HG02678 (cell line): ENCODE measurements around the gene C17orf67.
"Not testable (repeated sequence)": the region's sequence is repeated elsewhere in the genome, so short reads cannot be mapped to it uniquely, and the experiment has no call there.

Experiments
- ATAC-seq: cut with Tn5 transposase; IDR thresholded peaks from one replicate; pipeline ENCODE4 v1.9.1; 2021; ENCODE audit warnings: mild to moderate bottlenecking, moderate library complexity; ENCODE audit not compliant: unreplicated experiment

The C17orf67 gene

DNA sequence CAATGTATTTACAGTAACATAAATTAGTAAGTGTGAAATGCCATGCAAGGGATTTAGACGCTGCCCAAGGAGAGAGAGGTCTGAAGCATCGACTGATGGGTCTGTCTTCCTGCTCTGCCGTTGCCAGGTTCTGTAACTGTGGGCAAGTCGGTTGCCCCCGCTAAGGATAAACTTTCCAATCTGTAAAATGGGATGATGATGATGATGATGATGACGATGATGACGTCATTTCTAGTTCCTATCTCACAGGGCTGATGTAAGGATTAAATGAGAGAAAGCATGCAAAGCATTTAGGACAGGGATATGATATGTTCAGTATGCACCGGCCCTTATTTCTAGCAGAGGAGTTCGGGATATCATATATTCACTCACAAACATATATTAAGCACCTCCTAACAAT is 54.8 kb downstream of the C17orf67 start:
- ATAC-seq, result no peak

DNA sequence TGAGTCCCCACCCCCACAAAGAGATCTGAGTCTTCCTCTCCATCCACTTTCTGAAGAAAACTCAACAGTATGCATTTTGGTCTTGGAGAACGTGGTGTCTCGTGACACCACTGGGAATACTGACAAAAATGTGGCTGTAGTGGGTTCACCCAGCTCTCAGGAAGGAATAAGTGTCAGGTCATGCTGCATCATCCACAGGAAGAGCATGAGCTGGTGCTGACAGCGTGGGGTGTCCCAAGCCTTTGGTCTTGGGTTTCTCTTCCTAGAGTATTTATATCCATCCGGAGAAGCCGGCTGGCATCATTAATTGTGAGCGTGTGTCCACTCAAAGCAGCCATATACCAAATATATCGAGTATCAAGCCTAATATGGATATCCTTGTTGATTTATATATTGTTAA is 55.9 kb downstream of the C17orf67 start:
- ATAC-seq, result no peak

DNA sequence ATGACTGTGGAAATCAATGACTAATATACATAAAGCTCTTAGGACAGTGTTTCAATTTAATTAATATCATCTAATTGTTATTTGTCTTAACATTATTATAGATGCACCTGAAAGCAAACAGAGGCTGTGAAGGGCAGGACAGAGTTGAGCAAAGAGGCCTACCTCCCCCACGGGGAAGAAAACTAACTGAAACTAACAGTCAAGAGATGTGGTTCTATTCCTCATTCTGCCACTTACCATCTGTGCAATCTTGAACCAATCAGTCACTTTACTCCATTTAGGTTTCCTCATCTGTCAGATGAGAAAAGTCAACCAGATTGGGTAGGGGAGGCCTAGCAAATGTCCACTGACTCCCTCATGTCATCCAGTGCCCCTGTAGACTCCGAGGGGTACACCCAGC is 59.1 kb downstream of the C17orf67 start:
- no peak for ATAC-seq

DNA sequence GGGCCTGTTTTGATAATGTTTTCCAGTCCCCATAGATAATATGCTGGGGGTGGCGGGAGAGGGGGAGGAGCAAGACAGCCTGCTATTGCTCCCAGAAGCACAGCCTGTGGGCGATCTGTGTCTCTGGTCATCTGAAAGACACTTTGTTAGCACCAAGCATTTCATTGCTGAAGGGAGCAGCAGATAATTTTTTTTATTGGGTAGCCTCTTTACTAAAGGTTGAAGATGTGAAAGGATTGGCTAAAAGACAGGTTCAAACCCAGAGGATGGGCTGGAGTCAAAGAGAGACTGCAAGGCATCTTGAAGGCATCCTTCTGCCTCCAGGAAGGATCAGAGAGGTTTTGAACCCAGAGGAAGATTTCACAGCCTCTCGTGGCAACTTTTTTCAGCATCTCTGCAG is 60.6 kb downstream of the C17orf67 start:
- ATAC-seq, result no peak

DNA sequence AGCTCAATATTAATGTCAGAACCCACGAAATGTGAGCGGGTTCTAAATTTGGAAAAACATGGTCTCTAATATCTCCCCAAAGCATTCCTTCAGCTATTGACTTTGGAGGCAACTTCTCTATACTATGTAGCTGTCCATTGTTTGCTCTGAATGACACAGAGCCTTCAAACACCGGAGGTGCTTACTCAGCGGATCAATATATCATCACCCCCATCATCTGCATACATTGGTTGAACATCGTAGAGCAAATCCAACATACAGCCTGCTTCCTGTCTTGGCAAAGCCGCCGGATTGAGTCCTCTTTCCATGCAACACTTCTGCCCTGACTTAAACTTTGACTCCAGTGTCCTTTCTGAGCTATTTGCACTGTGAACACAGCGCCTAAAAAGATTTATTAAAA is 61.3 kb downstream of the C17orf67 start:
- ATAC-seq, result no peak

DNA sequence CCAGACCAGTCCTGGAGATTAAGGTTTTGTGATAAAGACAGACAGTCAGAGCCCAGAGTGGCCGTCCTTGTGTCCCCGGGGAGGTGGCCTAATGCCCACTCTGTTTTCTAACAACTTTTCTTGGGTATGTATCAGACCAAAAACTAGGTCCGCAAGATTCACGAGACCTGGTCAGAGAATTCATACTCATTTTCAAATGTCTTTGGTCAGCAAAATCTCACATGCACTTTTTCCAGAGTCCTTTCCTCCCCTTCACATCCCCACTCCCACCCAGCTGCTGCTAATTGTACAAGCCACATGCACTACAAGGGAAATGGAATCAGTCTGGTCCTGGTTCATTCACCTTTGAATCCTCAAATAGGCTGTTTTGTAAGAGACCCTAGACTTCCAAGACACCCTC is 61.7 kb downstream of the C17orf67 start:
- ATAC-seq, result no peak

DNA sequence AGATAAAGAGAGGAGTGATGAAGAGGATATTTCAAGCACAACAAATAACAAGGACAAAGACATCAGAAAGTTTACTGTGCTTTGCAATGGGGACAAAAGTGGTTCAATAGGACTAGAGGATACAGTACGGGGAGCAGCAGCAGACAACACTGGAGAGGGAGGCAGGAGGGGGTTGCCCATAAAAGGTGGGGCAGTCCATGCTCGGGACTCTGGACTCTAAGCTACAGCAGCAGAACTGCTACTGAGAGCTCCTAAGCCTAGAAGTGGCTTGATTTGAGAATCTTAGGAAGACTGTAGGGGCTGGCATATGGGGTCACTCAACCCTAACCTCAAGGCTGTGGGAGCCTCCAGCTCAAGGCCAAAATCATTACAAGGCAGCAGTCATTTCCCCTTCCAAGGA is 62.2 kb downstream of the C17orf67 start:
- no peak for ATAC-seq

DNA sequence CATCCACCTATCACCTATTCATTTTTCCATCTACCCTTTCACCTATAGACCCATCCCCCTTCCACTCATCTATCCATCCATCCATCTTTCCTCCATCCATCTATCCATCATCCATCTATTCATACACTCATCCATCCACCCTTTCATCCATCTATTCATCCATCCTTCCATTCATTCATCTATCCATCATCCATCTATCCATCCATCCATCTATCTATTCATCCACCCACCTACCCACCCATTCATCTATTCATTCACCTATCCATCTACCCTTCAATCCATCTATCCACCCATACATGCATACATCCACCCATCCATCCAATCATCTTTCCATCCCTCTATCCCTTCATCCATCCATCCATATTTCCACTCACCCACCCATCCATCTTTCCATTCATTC is 63.3 kb downstream of the C17orf67 start:
- ATAC-seq, result no peak

DNA sequence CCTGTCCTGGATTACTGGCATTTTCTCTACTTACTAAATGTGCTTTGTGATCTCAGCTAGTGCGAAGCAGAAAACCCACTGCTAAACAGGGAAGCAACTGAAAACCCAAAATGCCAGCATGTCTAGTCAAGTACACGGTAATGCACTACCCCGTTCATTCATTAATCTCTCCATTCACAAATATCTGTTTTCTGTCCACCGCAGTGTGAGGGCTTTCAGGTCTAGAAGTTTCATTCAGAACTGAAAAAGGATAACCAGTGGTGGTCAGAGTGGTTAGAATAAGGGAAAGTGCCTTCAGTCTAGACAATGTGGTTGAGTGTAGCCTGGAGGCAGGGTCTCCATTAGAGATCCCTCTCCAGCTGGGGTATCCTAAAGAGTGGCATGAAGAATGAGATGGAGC is 68.3 kb downstream of the C17orf67 start:
- ATAC-seq, result no peak

DNA sequence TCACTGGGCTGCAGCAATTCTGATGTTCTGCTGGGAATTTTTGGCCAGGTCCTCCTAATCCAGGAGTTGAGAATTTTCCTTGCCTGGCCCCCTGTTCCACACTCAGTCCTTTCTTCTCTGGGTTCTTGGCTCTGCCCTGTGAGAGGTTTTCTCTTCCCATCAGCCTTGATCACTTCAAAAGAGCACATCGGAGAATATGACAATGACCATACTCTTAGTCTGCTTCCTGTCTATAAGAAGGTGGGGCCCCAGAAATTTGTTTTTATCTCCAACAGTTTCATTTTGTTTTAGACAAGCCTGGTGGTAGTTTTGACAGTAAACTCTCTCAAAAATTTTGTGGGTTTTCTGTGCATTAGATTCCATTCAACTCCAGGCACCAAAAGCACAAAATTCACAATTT is 70.7 kb downstream of the C17orf67 start:
- no peak for ATAC-seq

DNA sequence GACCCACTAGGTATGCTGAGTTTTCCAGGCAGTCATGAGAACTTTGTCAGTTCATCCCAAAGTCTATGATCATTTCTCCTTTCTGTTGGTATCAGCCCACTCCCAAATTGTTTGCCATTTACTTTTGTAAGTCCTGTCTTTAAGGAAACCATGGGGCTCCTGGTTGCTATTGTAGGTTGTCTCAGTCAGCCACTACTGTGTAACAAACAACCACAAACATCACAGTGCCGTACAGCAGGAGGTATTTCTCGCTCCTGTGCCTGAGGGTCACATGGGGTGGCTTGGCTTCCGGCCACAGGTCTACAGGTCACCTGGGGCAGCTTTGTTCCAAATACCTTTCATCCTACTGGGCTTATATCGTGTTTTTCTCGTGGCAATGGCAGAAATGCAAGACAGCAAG is 71.6 kb downstream of the C17orf67 start:
- no peak for ATAC-seq

DNA sequence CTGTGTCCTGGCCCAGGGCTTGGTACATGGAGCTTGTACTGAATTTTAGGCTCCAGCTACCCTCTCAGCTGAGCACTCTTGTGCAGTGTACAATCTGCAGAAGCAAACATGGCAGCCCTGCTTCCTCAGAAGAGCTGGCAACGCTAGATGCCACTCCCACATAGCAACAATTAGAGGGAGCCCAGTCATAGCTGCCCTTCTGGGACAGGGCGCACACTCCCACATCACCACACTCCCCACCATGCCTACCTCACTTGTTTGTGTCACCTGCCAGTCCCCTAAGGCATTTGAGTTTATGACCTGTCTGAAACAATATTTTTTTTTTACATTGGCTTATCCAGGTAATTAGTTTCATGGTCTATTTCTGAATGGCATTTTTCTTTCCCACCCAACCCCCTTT is 72.3 kb downstream of the C17orf67 start:
- ATAC-seq, result no peak

DNA sequence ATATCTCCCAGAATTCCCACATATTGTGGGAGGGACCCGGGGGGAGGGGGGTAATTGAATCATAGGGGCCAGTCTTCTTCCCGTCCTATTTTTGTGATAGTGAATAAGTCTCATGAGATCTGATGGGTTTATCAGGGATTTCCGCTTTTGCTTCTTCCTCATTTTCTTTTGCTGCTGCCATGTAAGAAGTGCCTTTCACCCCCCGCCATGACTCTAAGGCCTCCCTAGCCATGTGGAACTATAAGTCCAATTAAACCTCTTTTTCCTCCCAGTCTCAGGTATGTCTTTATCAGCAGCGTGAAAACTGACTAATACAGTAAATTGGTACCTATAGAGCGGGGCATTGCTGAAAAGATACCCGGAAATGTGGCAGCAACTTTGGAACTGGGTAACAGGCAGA is 76.1 kb downstream of the C17orf67 start:
- not testable (repeated sequence) for ATAC-seq

DNA sequence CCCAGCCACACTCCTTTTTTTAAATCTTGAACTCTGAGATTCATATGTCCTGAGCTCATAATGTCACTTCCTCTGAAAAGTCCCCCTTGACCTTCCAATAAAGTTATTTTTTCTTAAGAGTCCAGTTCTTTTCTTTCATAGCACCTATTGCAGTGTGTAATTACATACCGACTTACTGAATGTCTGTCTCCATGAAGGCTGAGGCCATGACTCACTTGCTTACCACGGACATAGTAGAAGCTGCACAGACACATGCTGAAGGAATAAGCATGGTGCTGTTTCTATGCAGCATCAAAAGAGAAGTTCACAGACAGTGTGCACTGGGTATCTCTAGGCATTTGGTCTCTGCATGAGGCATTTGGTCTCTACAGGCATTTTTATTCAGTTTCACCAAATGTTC is 77.2 kb downstream of the C17orf67 start:
- ATAC-seq, result no peak

DNA sequence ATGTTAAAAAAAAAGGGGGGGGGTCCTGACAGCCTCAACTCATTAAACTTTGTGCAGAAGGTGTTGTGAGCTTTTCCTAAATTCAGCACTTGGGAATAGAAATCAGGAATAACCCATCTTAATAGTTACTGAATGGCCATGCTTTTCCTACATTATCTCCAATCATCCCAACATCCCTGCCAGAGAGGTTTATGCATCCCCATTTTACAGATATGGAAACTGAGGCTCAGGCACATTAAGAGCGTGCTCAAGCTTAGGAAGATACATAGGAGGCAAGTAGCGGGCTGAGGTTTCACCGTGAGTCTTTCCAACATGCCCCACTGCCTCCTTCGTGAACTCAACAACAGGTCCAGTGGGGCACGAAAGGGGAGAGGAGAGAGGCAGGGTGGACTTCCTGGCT is 78.4 kb downstream of the C17orf67 start:
- no peak for ATAC-seq

DNA sequence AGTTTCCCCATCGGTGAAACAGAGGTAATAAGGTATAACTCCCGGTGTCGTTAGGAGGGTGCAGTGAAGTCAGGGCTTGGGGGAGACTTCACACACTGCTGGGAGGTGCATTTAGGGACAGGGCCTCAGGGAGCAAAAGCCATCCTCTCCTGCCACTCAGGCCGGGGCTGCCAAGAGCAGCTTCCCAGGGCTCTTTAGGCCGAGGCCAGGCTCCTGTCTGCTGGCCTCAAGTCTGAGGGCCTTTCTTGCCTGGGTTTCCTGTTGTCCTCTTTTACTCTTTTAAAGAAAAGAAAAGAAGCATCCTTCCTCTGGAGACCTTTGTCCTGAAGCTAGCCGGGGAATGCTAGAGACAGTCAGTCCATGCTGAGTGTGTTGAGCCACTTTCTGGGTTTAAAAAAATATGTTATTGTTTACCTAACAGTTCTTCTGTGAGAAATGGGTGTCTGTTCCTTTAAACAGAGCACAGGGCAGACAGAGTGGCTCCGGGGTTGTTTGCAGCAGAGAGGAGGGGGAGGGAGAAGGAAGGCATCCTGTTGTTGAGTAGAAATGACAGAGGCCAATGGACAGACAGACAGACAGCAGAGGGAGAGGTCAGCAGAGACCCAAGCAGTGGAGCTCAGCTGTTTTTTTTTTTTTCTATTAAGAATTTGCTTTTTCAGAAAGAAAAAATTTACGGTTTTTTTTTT is 79.1 kb downstream of the C17orf67 start:
- ATAC-seq, result no peak

DNA sequence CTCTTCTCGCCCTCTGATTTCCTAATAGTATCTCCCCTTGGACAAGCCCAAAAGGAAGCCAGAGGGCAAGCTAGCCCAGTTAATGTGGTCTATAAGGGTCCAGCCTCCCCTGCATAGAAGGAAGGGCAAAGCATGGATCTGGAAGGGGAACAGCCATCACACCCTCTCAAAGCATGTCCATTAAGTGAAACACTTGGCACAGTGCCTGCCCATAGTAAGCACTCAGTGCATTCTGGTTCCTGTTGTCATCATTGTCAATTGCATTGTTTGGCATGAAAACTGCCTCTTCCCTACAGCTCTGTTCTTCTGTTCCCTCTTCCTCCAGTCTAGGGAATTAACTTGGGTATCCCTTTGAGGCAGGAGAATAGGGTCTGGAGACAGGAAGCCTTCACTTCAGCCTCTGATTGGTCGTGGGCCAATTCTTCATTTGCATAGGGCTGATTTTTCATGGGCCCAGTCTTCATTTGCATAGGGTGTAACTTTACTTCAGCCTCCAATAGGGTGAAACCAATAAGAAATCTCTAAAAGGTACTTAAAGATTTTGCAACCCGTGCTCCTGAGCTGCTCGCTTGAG is 81.4 kb downstream of the C17orf67 start:
- ATAC-seq, result no peak

DNA sequence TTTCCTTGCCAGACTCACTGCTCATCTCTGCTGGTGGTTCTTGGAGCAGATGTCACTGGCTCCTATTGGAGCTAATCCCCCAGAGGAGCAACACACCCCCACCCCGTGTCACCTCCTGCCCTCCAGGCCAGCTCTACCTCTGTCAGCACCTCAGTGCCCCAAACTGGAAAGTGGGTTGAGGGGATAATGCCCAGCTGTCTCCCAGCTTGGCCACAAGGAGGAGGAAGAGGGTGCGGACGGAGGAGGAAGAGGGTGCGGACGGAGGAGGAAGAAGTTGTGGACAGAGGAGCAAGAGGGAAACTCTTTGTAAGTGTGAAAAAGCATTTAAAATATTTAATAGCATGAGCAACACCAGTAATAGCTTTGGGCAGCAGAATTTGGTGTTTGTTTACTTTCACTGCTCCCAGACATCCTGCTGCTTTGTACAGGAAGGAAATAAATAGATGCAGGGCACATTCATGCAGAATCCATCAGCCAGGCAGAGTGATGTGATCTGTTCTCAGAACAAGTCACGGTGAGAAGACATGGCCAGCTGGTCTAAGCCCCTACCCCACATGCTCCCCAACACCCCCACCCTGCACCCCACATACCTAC is 82.5 kb downstream of the C17orf67 start:
- ATAC-seq, result no peak

DNA sequence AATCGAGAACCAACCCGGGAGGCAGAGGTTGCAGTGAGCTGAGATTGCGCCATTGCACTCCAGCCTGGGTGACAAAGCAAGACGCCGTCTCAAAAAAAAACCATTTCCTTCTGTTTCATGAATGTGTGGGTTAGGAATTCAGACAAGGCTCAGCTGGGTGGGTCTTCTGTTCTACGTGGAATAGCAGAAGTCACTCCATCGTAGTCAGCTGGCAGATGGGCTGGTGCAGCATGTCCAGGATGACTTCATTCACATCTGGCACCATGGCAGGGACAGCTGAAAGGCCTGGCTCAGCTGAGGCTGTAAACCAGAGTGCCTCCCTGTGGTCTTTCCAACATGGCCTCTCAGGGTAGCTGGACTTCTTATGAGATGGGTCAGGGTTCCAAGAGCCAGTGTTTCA is 89.0 kb downstream of the C17orf67 start:
- ATAC-seq, result no peak

DNA sequence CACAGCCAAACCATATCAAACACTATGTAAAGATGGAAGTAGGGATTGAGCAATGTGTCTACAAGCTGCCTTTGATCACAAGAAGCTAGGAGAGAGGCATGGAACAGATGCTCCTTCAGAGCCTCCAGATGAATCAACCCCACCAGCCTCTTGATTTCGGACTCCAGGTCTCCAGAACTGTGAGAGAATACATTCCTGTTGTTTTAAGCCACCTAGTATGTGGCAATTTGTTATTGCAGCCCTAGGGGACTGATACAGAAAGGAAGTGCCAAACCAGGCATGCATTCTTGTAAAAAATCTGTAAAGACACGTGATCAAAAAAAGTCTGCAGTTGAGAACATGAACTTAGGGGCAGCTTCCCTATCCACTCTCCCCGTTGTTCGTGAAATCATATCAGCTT is 91.1 kb downstream of the C17orf67 start:
- ATAC-seq, result no peak
